Measurements from ENCODE around the gene IER5.
A peak's percentile ranks its signal among the peaks of the same experiment; 100 is the strongest.
"Not testable (repeated sequence)": the region's sequence is repeated elsewhere in the genome, so short reads cannot be mapped to it uniquely, and the experiment has no call there.

Gene IER5

GRCh38 chr1:181115971-181116370, 27.5 kb downstream of the IER5 start:
- DNase-seq: not testable (repeated sequence)

GRCh38 chr1:181116819-181117390, 28.4 kb downstream of the IER5 start:
- no peak for DNase-seq

- no peak for DNase-seq
These were observed 29.3 kb downstream of the IER5 start for GRCh38 chr1:181117648-181118449.

- no peak for DNase-seq
These were observed 30.8 kb downstream of the IER5 start for GRCh38 chr1:181119093-181119989.

- no peak for DNase-seq
These were observed 32.4 kb downstream of the IER5 start for GRCh38 chr1:181120924-181121323.

GRCh38 chr1:181121498-181121897, 33.0 kb downstream of the IER5 start:
- DNase-seq: no peak

- no peak for DNase-seq
These were observed 33.7 kb downstream of the IER5 start for GRCh38 chr1:181122222-181122621.

GRCh38 chr1:181123173-181123572, 34.7 kb downstream of the IER5 start:
- DNase-seq: no peak

GRCh38 chr1:181124291-181124751, 35.8 kb downstream of the IER5 start:
- DNase-seq: no peak

- DNase-seq: no peak
These were observed 37.8 kb downstream of the IER5 start for GRCh38 chr1:181126289-181126688.

- no peak for DNase-seq
These were observed 38.5 kb downstream of the IER5 start for GRCh38 chr1:181126871-181127587.

- no peak for DNase-seq
These were observed 39.5 kb downstream of the IER5 start for GRCh38 chr1:181127898-181128453.

GRCh38 chr1:181128592-181129497, 40.3 kb downstream of the IER5 start:
- no peak for DNase-seq

GRCh38 chr1:181129771-181130606, 41.5 kb downstream of the IER5 start:
- no peak for DNase-seq

- no peak for DNase-seq
These were observed 42.9 kb downstream of the IER5 start for GRCh38 chr1:181131255-181131941.

GRCh38 chr1:181133441-181133951, 45.0 kb downstream of the IER5 start:
- no peak for DNase-seq

GRCh38 chr1:181133969-181134418, 45.5 kb downstream of the IER5 start:
- no peak for DNase-seq

GRCh38 chr1:181134543-181135436, 46.3 kb downstream of the IER5 start:
- peak; percentile 72 for DNase-seq

GRCh38 chr1:181135437-181135731, 46.9 kb downstream of the IER5 start:
- no peak for DNase-seq

All from activated CD8-positive, alpha-beta memory T cell treated with anti-CD3 and anti-CD28 coated beads for 24 hours (primary cell).